Measurements from ENCODE around the gene CSF2RB.

CSF2RB gene

GRCh38 chr22:36913427-36914389, at the start of gene CSF2RB:
TSS of gene CSF2RB (plus strand) at chr22:36913628. CDS start at chr22:36922208, 8,580 bp downstream.
- no peak for DNase-seq (ENCODE audit: extremely low read depth in 1 of 2, low read depth in 1 of 2)

- no peak for DNase-seq (ENCODE audit: extremely low read depth in 1 of 2, low read depth in 1 of 2)
Observed at GRCh38 chr22:36863979-36864378, 49.4 kb upstream of the CSF2RB start.

GRCh38 chr22:36864454-36865215, 48.8 kb upstream of the CSF2RB start:
- no peak for DNase-seq (ENCODE audit: extremely low read depth in 1 of 2, low read depth in 1 of 2)

DNA sequence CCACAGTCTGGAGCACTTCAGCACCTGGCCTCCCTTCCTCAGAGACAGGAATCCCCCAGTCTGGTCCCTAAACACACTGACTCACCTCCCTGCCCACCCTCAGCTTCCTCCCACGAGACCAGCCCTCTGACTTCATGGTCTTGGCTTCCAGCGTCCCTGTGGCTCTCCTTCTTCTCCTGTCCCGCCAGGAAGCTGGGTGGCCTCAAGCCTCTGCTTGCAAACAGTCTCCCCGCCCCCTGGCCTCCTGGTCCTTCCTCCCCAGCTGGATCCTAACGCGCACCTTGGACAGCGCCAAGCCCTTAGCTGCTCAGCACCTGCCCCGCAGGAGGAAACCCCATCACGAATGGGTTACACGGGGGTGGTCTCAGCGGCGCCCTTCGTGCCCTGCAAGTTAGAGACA, 48.1 kb upstream of the CSF2RB start:
- no peak for DNase-seq (ENCODE audit: extremely low read depth in 1 of 2, low read depth in 1 of 2)

DNA sequence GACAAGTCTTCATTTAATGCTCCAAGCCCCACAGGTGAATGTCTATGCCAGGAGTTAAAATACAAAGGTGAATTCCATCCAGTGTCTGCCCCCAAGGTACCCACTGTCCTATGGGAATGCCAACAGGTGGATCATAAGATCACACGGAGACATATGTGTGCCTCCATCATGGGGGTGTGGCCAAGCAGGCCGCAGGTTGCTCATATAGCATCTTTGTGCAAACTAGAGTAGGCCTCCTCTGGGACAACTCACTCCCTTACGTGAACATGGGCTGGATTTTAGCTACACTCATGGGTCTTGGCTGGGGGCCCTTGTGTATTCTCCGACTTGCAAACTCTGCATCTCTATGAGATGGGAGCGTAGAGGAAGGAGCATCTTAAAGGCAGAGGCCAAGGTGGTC, 45.7 kb upstream of the CSF2RB start:
- DNase-seq (ENCODE audit: extremely low read depth in 1 of 2, low read depth in 1 of 2) = no peak

GRCh38 chr22:36868546-36869181, 44.8 kb upstream of the CSF2RB start:
- no peak for DNase-seq (ENCODE audit: extremely low read depth in 1 of 2, low read depth in 1 of 2)

GRCh38 chr22:36870250-36870649, 43.2 kb upstream of the CSF2RB start:
- DNase-seq (ENCODE audit: extremely low read depth in 1 of 2, low read depth in 1 of 2) = no peak

- DNase-seq (ENCODE audit: extremely low read depth in 1 of 2, low read depth in 1 of 2) = no peak
Observed at GRCh38 chr22:36871669-36872081, 41.8 kb upstream of the CSF2RB start.

- no peak for DNase-seq (ENCODE audit: extremely low read depth in 1 of 2, low read depth in 1 of 2)
Observed at GRCh38 chr22:36872084-36872483, 41.3 kb upstream of the CSF2RB start.

DNA sequence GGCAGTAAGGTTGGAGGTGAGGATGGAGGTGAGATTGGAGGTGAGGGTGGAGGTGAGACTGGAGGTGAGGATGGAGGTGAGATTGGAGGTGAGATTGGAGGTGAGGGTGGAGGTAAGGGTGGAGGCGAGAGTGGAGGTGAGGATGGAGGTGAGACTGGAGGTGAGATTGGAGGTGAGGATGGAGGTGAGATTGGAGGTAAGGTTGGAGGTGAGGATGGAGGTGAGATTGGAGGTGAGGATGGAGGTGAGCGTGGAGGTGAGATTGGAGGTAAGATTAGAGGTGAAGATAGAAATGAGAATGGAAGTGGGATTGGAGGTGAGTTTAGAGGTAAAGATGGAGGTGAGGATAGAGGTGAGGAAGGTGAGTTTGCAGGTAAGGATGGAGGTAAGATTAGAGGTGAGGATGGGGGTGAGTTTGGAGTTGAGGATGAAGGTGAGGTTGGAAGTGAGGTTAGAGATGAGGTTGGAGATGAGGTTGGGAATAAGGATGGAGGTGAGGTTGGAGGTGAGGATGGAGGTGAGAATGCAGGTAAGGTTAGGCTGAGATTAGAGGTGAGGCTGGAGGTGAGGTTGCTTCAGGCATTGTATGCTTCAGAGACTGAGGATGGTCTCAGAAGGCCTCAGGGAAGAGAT, 40.4 kb upstream of the CSF2RB start:
- no peak for DNase-seq (ENCODE audit: extremely low read depth in 1 of 2, low read depth in 1 of 2)

- DNase-seq (ENCODE audit: extremely low read depth in 1 of 2, low read depth in 1 of 2) = no peak
Observed at GRCh38 chr22:36873614-36874308, 39.7 kb upstream of the CSF2RB start.

DNA sequence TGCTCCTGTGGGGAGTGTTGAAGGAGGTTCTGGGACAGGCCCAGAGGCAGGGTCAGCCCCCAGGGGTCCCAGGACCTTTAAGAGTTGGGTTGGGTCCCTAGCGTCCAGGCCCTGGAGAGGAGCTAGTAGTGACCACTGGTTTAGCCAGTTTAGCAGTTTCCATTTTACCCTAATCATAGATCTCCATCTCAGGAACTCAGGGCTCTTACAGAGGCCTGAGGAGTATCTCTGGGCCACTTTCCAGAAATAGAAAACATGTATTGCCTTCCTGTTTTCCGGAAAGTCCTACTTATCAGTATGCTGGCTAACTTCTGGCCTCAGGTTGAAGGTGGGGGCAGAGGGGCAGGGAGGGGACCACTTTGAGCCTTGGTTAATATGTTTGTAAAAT, 39.1 kb upstream of the CSF2RB start:
- no peak for DNase-seq (ENCODE audit: extremely low read depth in 1 of 2, low read depth in 1 of 2)

GRCh38 chr22:36874736-36875135, 38.7 kb upstream of the CSF2RB start:
- no peak for DNase-seq (ENCODE audit: extremely low read depth in 1 of 2, low read depth in 1 of 2)

DNA sequence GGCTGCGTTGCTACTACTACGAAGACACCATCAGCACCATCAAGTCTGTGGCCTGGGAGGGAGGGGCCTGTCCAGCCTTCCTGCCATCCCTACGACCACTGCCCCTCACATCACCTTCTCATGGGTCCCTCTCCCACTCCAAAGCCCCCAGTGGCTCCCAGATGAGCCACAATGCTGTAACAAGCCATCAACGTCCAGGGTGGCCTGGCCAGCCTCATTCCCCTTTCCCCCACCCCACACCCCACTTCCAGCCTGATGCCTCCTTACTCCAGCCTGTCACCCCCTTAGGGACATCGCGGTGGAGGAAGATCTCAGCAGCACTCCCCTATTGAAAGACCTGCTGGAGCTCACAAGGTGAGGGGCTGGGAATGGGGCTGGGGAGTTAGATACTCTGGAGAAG, 37.7 kb upstream of the CSF2RB start:
- DNase-seq (ENCODE audit: extremely low read depth in 1 of 2, low read depth in 1 of 2) = no peak

DNA sequence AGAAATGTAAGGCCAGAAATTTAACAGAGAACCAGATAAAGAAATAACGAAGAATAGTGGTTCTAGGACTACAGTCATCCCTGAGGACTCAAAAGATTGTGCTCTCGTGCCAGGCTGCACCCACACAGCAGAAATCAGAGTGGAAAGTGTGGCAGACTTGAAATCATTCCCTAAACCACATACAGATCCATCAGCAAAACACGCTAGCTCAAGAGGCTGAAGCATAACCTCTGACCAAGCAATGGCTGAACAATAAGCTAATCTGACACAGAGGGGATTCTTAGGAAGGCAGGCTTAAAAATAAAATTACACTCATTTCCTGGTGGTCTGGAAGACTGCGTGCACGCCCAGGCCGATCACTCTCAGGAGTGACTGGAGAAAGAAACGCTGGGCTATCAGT, 33.7 kb upstream of the CSF2RB start:
- no peak for DNase-seq (ENCODE audit: extremely low read depth in 1 of 2, low read depth in 1 of 2)

- no peak for DNase-seq (ENCODE audit: extremely low read depth in 1 of 2, low read depth in 1 of 2)
Observed at GRCh38 chr22:36881504-36882245, 31.8 kb upstream of the CSF2RB start.

GRCh38 chr22:36884349-36885158, 28.9 kb upstream of the CSF2RB start:
- no peak for DNase-seq (ENCODE audit: extremely low read depth in 1 of 2, low read depth in 1 of 2)

DNA sequence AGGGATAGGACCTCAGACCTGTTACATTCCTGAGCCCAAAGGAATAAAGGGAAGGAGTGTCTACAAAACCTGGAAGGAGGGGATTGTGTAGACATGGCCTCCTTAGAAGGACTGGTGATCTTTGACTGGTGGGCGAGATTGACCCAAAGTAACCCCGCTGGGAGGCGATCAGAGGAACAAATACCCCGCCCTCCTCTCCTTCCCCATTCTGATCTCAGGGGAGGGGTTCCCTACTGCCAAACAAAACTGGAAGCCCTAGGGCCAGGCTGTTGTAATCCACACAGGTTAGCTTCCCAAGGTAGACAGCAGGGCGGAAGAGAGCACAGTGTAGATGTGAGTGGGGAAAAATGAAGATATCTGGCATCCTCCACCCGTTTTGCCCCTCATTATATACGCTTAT, 28.0 kb upstream of the CSF2RB start:
- no peak for DNase-seq (ENCODE audit: extremely low read depth in 1 of 2, low read depth in 1 of 2)

DNA sequence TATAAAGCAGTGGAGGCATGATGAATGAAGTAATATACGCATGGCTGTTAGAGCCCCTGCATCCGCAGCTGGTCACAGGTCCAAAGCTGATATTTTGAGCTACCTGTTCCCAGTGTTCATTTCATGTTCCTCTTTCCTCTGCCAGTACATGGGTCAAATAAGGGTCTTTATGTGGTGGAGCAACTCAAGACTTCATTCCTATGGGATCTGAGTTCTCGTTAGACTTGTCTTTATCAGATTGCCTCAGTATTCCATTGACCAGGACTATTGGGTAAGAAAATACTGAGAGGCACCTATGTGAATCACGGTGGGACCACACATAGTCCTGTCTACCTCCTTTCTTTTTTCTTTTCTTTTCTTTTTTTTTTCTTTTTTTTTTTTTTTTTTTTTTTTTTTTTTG, 27.4 kb upstream of the CSF2RB start:
- no peak for DNase-seq (ENCODE audit: extremely low read depth in 1 of 2, low read depth in 1 of 2)

All from activated CD8-positive, alpha-beta memory T cell treated with anti-CD3 and anti-CD28 coated beads for 1 hour (primary cell).